Keratinocyte (primary cell): ENCODE data around the gene PGBD4. TPM values are rescaled to one million over a fixed set of nuclear protein-coding genes. Genes with fewer than 3 reads are reported as not detected.

Source experiments
- DNase-seq: peaks from one replicate; pipeline ENCODE4 v3.0.0-alpha.2; 2011; ENCODE audit warnings: low read depth, missing footprints, low spot score
- FAIRE-seq: peaks from 2 replicates; lab custom pipeline; 2011; peaks lifted over from hg19 to GRCh38; lab: Jason Lieb, UNC
- H2AFZ ChIP-seq: 2 replicates; pipeline ENCODE4 v1.6.0; 2012; ENCODE audit warnings: low read length, control low read depth, inconsistent platforms; ENCODE audit not compliant: control insufficient read depth
- H3K27ac ChIP-seq: 2 replicates; pipeline ENCODE4 v1.5.1; 2011; ENCODE audit warnings: low read length; ENCODE audit not compliant: control insufficient read depth, insufficient read depth
- H3K27me3 ChIP-seq: 3 replicates; pipeline ENCODE4 v1.6.0; 2011; ENCODE audit warnings: low read length; ENCODE audit not compliant: control insufficient read depth, insufficient read depth; ENCODE audit errors: extremely low read depth
- H3K36me3 ChIP-seq, 2 experiments: 2 replicates in 1 of 2; 3 replicates in 1 of 2; pipeline ENCODE4 v1.5.1; 2011; ENCODE audit warnings: low read length in 2 of 2, mild to moderate bottlenecking in 1 of 2; ENCODE audit not compliant: control insufficient read depth in 2 of 2, insufficient read depth in 2 of 2; ENCODE audit errors: extremely low read depth in 1 of 2
- H3K4me1 ChIP-seq: 3 replicates; pipeline ENCODE4 v1.5.1; 2011; ENCODE audit warnings: low read length; ENCODE audit not compliant: control insufficient read depth, insufficient read depth; ENCODE audit errors: extremely low read depth
- H3K4me2 ChIP-seq: 3 replicates; pipeline ENCODE4 v1.6.0; 2011; ENCODE audit warnings: low read depth, low read length; ENCODE audit not compliant: control insufficient read depth, insufficient read depth; ENCODE audit errors: extremely low read depth
- H3K4me3 ChIP-seq, 3 experiments: fragments of 200-600 bp in 1 of 3; sonication (generic) in 1 of 3; 2 replicates in 2 of 3; 3 replicates in 1 of 3; pipeline ENCODE4 v1.5.1; 2011 to 2016; ENCODE audit warnings: low read length in 3 of 3, mild to moderate bottlenecking in 3 of 3, control low read depth in 2 of 3, inconsistent platforms in 1 of 3, low read depth in 1 of 3, mixed read lengths in 1 of 3, mixed run types in 1 of 3, moderate library complexity in 1 of 3; ENCODE audit not compliant: control insufficient read depth in 2 of 3, insufficient read depth in 2 of 3; ENCODE audit errors: extremely low read depth in 1 of 3
- H3K79me2 ChIP-seq: 2 replicates; pipeline ENCODE4 v1.6.0; 2012; ENCODE audit warnings: low read length; ENCODE audit not compliant: control insufficient read depth, insufficient read depth
- H3K9ac ChIP-seq: 3 replicates; pipeline ENCODE4 v1.6.0; 2011; ENCODE audit warnings: low read length; ENCODE audit not compliant: control insufficient read depth, insufficient read depth; ENCODE audit errors: extremely low read depth
- H3K9me1 ChIP-seq: 3 replicates; pipeline ENCODE4 v1.6.0; 2011; ENCODE audit warnings: low read length; ENCODE audit not compliant: control insufficient read depth, insufficient read depth; ENCODE audit errors: extremely low read depth
- H3K9me3 ChIP-seq: 2 replicates; pipeline ENCODE4 v1.5.1; 2012; ENCODE audit warnings: low read depth, low read length; ENCODE audit not compliant: control insufficient read depth
- H4K20me1 ChIP-seq: 3 replicates; pipeline ENCODE4 v1.6.0; 2011; ENCODE audit warnings: low read length; ENCODE audit not compliant: control insufficient read depth, insufficient read depth; ENCODE audit errors: extremely low read depth
- EZH2 ChIP-seq: IDR thresholded peaks from one replicate; pipeline ENCODE4 v1.6.1; 2012; ENCODE audit warnings: inconsistent platforms, mild to moderate bottlenecking, low read length, moderate library complexity
- dilution Hi-C: fragments of 300-500 bp; cut with MboI; formaldehyde crosslinking; loops from one replicate; pipeline ENCODE4 v1.7.0; 2020; ENCODE audit warnings: low sequenced_read_pairs; ENCODE audit not compliant: extremely low pct_ligation_motif_present
- polyA plus RNA-seq, 5 experiments: library from polyadenylated mRNA; depleted of rRNA in 3 of 5; stranded (reverse) in 3 of 5; stranded (forward) in 1 of 5; unstranded in 1 of 5; fragments of >200 nt; gene quantifications; 1 replicate in 1 of 5; 2 replicates in 3 of 5; 3 replicates in 1 of 5; pipeline versions ENCODE4 v1.2.1 to v1.2.3, GENCODE V29; 2011 to 2012; ENCODE audit warnings: missing spikeins in 2 of 5, low read depth in 1 of 5, low replicate concordance in 1 of 5
- TF ChIP-seq, protein P1 (sequence below), 3 experiments: IDR thresholded peaks in 1 of 3; conservative IDR thresholded peaks in 1 of 3; optimal IDR thresholded peaks in 1 of 3; 2 replicates in 2 of 3; 3 replicates in 1 of 3; pipeline versions ENCODE3 to v1.5.1; 2011; ENCODE audit warnings: low read length in 3 of 3, mild to moderate bottlenecking in 3 of 3, moderate library complexity in 2 of 3, control low read depth in 1 of 3, inconsistent platforms in 1 of 3; ENCODE audit not compliant: insufficient read depth in 2 of 3; ENCODE audit errors: extremely low read depth in 1 of 3

The PGBD4 gene
- polyA plus RNA-seq, 1 donor (not counting 4 experiments of a cell fraction or from before 2014, with no cell fraction given) = 2.3 TPM

DNA sequence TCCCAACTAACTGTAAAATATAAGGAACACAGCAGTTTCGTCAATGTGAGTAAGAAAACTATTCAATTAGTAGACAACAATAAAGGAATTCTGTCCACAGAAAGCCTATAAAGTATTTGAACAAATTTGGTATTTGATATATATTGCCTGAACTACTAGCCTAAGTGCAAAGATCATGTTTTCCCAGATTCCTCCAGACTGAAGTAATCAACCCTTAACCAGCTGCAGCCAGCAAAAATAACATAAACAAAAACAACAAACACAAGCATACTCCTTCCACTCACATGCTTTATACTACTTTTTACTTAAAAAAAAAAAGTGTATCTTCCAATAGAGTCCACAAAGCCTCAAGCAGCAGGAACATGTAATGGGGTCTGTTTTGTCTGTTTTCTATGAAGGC, 24.1 kb downstream of the PGBD4 start:
- Histone ChIP-seq H3K9me1 (no peaks in the 10 kb centered on the region), H3K79me2 (no peaks in the 10 kb centered on the region), H2AFZ (no peak overlapping the region), H3K4me2 (no peak overlapping the region), H3K9me3 (no peaks in the 10 kb centered on the region), H3K27ac (no peak overlapping the region), H3K4me3 (no peak overlapping the region), H3K27me3 (no peaks in the 10 kb centered on the region), H3K36me3 (no peaks in the 10 kb centered on the region), H3K9ac (no peak overlapping the region), H3K4me1 (no peaks in the 10 kb centered on the region), H4K20me1 (no peaks in the 10 kb centered on the region)
- DNase-seq (no peak), FAIRE-seq (no peak)
- TF ChIP-seq EZH2 = no peak
- TF ChIP-seq, protein P1, sequence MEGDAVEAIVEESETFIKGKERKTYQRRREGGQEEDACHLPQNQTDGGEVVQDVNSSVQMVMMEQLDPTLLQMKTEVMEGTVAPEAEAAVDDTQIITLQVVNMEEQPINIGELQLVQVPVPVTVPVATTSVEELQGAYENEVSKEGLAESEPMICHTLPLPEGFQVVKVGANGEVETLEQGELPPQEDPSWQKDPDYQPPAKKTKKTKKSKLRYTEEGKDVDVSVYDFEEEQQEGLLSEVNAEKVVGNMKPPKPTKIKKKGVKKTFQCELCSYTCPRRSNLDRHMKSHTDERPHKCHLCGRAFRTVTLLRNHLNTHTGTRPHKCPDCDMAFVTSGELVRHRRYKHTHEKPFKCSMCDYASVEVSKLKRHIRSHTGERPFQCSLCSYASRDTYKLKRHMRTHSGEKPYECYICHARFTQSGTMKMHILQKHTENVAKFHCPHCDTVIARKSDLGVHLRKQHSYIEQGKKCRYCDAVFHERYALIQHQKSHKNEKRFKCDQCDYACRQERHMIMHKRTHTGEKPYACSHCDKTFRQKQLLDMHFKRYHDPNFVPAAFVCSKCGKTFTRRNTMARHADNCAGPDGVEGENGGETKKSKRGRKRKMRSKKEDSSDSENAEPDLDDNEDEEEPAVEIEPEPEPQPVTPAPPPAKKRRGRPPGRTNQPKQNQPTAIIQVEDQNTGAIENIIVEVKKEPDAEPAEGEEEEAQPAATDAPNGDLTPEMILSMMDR (optimal IDR thresholded peaks at IDR 0.05 in 1 of 3, IDR thresholded peaks at IDR 0.05 in 1 of 3, conservative IDR thresholded peaks at IDR 0.05 in 1 of 3; ENCODE audit: extremely low read depth in 1 of 3, insufficient read depth in 2 of 3, low read length in 3 of 3) = no peak
- dilution Hi-C loops = no loop called here

DNA sequence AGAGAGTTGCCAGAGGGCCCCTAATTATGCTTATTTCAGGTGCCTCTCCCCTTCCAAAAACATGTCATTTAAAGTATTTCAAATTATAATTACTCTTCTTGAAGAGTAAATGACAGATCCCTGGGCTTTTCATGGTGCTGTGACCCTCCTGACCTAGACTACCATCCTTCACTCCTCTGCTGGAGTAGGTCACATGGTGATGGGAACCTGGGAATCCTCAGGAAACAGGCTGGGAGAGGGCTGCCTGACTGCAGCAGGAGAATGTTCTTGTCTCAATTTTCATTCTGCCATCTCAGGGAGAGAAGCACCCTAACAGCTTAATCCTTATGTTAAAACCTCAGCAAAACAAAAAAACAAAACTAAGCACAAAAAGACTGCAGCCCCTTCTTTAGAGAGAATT, 24.6 kb downstream of the PGBD4 start:
- dilution Hi-C loops = no loop called here
- FAIRE-seq (no peak), DNase-seq (no peak)
- TF ChIP-seq EZH2 = no peak
- TF ChIP-seq, protein P1 (optimal IDR thresholded peaks at IDR 0.05 in 1 of 3, IDR thresholded peaks at IDR 0.05 in 1 of 3, conservative IDR thresholded peaks at IDR 0.05 in 1 of 3; ENCODE audit: extremely low read depth in 1 of 3, insufficient read depth in 2 of 3, low read length in 3 of 3) = no peak
- H3K79me2 ChIP-seq = no peaks in the 10 kb centered on the region
- no peaks in the 10 kb centered on the region for H3K9me3 ChIP-seq
- no peak overlapping the region for H2AFZ ChIP-seq
- no peaks in the 10 kb centered on the region for H3K9me1 ChIP-seq
- no peaks in the 10 kb centered on the region for H3K27me3 ChIP-seq
- H3K27ac ChIP-seq = no peak overlapping the region
- no peaks in the 10 kb centered on the region for H3K4me1 ChIP-seq
- H3K9ac ChIP-seq = no peak overlapping the region
- H3K4me3 ChIP-seq = no peak overlapping the region
- no peak overlapping the region for H3K4me2 ChIP-seq
- H4K20me1 ChIP-seq = no peaks in the 10 kb centered on the region
- no peaks in the 10 kb centered on the region for H3K36me3 ChIP-seq
